NCI-H2171 (cell line): ENCODE data around the gene KLHDC7B.

Experiments used
- DNase-seq: peaks from one replicate; lab custom pipeline; 2025; lab: John Stamatoyannopoulos, UW

KLHDC7B gene

GRCh38 chr22:50545522-50546325 lies at the start of gene KLHDC7B:
TSS of gene KLHDC7B (plus strand) at chr22:50545899. CDS start at chr22:50546244, 345 bp downstream.
- no peak for DNase-seq

- no peak for DNase-seq
Observed at GRCh38 chr22:50497093-50497492, 48.6 kb upstream of the KLHDC7B start.

GRCh38 chr22:50498322-50498890 lies 47.3 kb upstream of the KLHDC7B start:
- no peak for DNase-seq

GRCh38 chr22:50500452-50500851 lies 45.2 kb upstream of the KLHDC7B start:
- DNase-seq = no peak

- DNase-seq = no peak
Observed at GRCh38 chr22:50502096-50502495, 43.6 kb upstream of the KLHDC7B start.

- DNase-seq = no peak
Observed at GRCh38 chr22:50502628-50503474, 42.8 kb upstream of the KLHDC7B start.

GRCh38 chr22:50503475-50504145 lies 42.1 kb upstream of the KLHDC7B start:
- no peak for DNase-seq

- DNase-seq = no peak
Observed at GRCh38 chr22:50504369-50505211, 41.1 kb upstream of the KLHDC7B start.

GRCh38 chr22:50505276-50505775 lies 40.4 kb upstream of the KLHDC7B start:
- DNase-seq = no peak

- DNase-seq = no peak
Observed at GRCh38 chr22:50505776-50506610, 39.7 kb upstream of the KLHDC7B start.

- peak; percentile 71 for DNase-seq
Observed at GRCh38 chr22:50506611-50507420, 38.9 kb upstream of the KLHDC7B start.

- no peak for DNase-seq
Observed at GRCh38 chr22:50507421-50507990, 38.2 kb upstream of the KLHDC7B start, which contains the start of gene LMF2. TSS of gene LMF2 (minus strand) at chr22:50507702. CDS start at chr22:50507675, 27 bp downstream.

- DNase-seq = peak; percentile 99
Observed at GRCh38 chr22:50507991-50508884, 37.5 kb upstream of the KLHDC7B start, which contains the start of gene NCAPH2. TSS of gene NCAPH2 (plus strand) at chr22:50508224. CDS start at chr22:50508338, 114 bp downstream.

- no peak for DNase-seq
Observed at GRCh38 chr22:50508897-50509296, 36.8 kb upstream of the KLHDC7B start.

GRCh38 chr22:50513175-50513574 lies 32.5 kb upstream of the KLHDC7B start:
- no peak for DNase-seq

GRCh38 chr22:50516068-50516467 lies 29.6 kb upstream of the KLHDC7B start:
- DNase-seq = no peak

GRCh38 chr22:50516891-50517290 lies 28.8 kb upstream of the KLHDC7B start:
- no peak for DNase-seq
